Mesenteric fat pad (tissue), 1 donor: ENCODE data around the gene GRM1. TPM values are rescaled to one million over a fixed set of nuclear protein-coding genes. Genes with fewer than 3 reads are reported as not detected.

Experiments
- DNase-seq: peaks from one replicate; pipeline ENCODE4 v3.0.0-alpha.2; 2020; ENCODE audit warnings: low spot score
- long read RNA-seq: library from polyadenylated mRNA; unstranded; transcript quantifications from one replicate; pipeline ENCODE4 v2.0.0, GENCODE V29; 2020
- total RNA-seq: library from RNA; stranded (reverse); fragmentation: NEBNext Ultra II Directional; extraction: Animal tissue kit (Norgen Biotek cat#: 25700); gene quantifications from one replicate; pipeline ENCODE4 v1.2.1, GENCODE V29; 2021
- donor health status: DM: yes; HTN: yes; CAD: no.

GRM1 gene
- total RNA-seq = not detected
- long read RNA-seq, partial matches to known transcripts = 0 of 2 reads
- long read RNA-seq, other reads (novel, unspliced or antisense) = 2 of 2 reads

DNA sequence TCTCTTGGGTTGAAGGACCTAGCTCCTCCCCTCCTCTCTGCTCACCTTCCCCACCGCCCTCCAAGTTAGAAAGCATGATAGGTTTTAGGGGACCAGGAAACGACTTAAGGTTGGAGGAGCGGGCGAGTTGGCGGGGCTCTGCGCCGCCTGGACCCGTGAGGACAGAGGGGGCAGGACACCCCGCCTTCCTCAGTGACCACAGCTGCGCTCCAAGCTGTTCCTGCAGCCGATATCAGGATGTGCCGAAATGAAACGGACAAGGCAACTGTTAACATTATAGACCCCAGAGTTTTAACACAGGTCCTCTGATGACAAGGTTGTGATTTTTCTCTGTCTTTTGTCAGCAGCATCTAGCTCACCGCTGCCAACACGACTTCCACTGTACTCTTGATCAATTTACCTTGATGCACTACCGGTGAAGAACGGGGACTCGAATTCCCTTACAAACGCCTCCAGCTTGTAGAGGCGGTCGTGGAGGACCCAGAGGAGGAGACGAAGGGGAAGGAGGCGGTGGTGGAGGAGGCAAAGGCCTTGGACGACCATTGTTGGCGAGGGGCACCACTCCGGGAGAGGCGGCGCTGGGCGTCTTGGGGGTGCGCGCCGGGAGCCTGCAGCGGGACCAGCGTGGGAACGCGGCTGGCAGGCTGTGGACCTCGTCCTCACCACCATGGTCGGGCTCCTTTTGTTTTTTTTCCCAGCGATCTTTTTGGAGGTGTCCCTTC, at the start of gene GRM1:
Gene GRM1, plus strand, starts transcription at position 212 of the 722 bp plus-strand sequence. Its CDS starts 456 bp downstream, at position 668.
- DNase-seq = no peak

DNA sequence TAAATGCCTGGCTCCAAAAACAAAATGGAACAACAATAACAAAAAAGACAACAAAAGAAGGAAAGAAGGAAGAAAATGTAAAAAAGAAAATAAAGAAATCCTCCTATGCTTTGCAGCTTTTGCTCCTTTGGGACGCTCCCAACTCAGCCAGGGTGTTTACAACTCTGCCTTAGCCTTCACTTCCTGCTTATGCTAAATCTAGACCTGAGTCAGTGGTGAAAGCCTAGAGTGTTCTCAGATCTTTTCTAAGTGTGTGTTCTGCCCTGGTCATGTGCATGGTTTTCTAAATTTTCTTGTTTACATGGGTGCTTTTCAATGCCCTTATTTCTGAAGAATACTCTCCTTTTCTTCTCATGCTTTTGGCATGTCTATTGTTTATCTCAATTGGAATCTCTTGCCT, 19.5 kb upstream of the GRM1 start:
- no peak for DNase-seq

- DNase-seq = no peak
Observed at GRCh38 chr6:146014233-146014632, 14.6 kb upstream of the GRM1 start.

GRCh38 chr6:146017672-146018071, 11.2 kb upstream of the GRM1 start:
- no peak for DNase-seq

- no peak for DNase-seq
Observed at GRCh38 chr6:146026873-146027272, 2.0 kb upstream of the GRM1 start.

GRCh38 chr6:146027586-146028251, 1.1 kb upstream of the GRM1 start:
- DNase-seq = no peak

DNA sequence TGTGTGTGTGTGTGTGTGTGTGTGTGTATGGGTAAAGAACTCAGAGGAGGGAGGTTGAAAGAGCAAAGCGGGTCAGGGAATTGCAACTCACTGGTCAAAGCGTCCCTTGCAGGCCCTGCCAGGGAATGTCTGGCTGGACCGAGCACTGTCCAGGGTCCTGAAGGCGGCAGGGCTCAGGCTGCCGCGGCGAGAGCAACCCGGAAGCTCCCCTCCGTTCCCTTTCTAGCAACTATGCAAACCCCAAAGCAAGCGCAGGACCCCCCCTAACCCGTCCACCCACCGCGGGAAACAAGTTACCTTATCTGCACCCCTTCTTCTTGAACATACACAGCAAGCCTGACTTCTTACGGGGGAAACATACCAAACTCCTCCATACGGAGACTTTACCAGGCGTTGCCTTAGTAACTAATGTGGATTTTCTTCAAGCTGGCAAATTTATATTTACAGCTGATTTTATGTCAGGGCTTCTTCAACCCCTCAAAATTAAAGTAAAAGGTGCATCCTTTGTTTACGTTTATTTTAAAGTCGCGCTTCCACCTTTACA, 538 bp upstream of the GRM1 start:
- DNase-seq = no peak

- no peak for DNase-seq
Observed at GRCh38 chr6:146029573-146030184, 817 bp downstream of the GRM1 start.

DNA sequence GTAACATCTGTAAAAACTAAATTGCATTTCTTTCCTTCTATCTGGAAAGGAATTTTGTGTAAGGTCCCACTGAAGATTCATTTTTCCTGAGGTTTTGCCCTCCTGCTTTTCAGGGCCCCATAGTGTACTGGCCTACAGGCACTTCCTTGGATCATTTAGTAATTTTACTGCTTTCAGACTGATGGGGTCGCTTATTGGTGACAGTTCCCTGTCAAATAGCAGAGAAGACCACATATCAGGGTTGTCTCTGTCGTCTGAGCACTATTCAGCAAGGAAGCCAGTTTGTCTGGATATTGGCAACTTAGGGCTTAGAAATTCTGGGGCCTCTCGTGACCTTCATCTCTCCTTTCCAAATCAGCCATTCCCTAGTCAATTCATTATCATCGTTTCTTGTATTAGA, 3.5 kb downstream of the GRM1 start:
- no peak for DNase-seq

GRCh38 chr6:146040360-146040759, 11.5 kb downstream of the GRM1 start:
- DNase-seq = no peak

- DNase-seq = no peak
Observed at GRCh38 chr6:146041282-146041681, 12.4 kb downstream of the GRM1 start.

GRCh38 chr6:146047371-146047770, 18.5 kb downstream of the GRM1 start:
- no peak for DNase-seq

GRCh38 chr6:146050168-146050567, 21.3 kb downstream of the GRM1 start:
- DNase-seq = no peak

DNA sequence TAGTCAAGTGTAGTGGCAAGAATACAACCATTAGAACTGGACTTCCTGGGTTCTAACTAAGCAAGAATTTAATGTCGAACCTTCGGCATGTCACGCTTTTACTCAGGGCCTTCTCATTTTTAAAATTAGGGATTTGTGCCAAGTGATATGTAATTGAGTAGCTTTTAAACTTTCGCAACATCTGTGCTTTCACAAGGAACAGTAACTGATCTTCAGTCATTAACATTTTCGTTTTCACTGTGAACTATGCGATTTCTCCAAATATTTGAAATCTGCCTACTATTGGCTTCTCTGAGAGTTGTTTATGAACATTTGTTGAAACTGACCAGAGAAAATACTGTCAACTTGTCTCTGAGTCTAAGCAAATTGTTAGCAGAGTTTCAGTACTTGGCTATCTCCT, 27.6 kb downstream of the GRM1 start:
- DNase-seq = no peak

- no peak for DNase-seq
Observed at GRCh38 chr6:146065690-146066089, 36.8 kb downstream of the GRM1 start.

DNA sequence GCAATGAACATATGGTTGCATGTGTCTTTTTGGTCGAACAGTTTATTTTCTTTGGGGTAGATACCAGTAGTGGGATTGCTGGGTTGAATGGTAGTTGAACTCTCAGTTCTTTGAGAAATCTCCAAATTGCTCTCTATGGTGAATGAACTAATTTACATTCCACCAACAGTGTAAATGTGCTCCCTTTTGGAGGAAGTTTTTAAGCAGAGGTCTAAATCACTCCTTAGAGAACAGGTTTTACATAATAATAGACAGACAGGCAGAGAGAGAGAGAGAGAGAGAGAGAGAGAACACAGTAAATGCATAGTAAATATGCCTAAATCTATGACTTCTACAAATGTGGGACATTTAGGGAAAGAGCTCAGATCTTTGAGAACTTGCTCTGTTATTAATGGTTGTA, 37.6 kb downstream of the GRM1 start:
- no peak for DNase-seq

- DNase-seq = no peak
Observed at GRCh38 chr6:146071781-146072180, 42.9 kb downstream of the GRM1 start.

- DNase-seq = no peak
Observed at GRCh38 chr6:146077992-146078391, 49.1 kb downstream of the GRM1 start.

DNA sequence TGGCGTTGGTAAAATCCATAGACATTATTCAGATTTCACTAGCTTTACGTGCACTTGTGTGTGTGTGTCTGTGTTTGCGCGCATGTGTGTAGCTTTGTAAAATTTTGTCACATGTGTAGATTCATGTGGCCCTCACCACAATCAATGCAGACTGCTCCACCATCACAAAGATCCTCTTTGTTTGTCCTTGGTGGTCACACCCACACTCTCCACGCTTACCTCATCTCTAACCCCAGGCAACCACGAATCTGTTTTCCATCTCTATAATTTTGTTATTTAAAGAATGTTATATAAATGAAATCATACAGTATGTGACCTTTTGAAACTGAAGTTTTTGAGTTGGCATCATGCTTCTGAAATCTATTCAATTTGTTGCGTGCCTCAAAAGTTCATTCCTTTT, 58.5 kb downstream of the GRM1 start:
- DNase-seq = no peak

- no peak for DNase-seq
Observed at GRCh38 chr6:146090474-146090873, 61.6 kb downstream of the GRM1 start.

DNA sequence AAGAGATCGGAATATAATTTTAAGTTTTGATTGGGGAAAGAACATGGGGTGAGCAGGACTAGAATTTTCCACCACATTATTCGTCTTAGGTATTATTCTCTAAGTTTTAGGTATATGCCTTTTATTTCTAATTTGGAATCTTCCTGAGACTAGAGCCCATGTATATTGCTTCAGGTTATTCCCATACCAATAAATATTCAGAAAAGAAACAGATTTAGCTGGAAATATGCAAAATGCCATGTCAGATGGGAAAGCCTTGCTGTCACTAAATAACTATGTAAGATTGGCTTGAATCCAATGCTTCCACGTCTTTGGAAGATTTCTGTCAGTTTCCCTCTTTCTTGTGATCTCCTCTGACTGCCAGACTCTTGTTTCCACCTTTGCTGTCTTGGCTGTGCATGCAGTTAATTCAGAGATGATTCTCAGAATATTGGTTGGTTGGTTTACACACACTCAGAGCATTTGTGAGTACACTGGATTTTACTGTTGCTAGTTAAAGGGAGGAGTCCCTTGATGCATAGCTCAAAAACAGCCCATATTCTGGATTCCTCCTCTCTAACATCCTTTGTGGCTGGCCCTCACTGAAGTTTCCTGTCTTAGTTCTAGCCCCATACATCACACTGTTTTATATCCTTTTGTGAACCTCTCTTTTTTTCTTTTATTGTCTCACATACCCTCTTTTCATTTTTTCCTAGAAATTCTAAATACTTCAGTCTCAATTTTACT, 64.3 kb downstream of the GRM1 start:
- no peak for DNase-seq
